Superior temporal gyrus (tissue), 1 donor: Measurements from ENCODE around the gene NPS.
A peak's percentile ranks its signal among the peaks of the same experiment; 100 is the strongest.

Experiments used
- DNase-seq: peaks from one replicate; pipeline ENCODE4 v3.0.0-alpha.2; 2016; ENCODE audit errors: extremely low spot score

NPS gene

GRCh38 chr10:127561647-127562046 lies 12.5 kb downstream of the NPS start:
- no peak for DNase-seq

GRCh38 chr10:127563718-127564553 lies 14.8 kb downstream of the NPS start:
- DNase-seq, result no peak

DNA sequence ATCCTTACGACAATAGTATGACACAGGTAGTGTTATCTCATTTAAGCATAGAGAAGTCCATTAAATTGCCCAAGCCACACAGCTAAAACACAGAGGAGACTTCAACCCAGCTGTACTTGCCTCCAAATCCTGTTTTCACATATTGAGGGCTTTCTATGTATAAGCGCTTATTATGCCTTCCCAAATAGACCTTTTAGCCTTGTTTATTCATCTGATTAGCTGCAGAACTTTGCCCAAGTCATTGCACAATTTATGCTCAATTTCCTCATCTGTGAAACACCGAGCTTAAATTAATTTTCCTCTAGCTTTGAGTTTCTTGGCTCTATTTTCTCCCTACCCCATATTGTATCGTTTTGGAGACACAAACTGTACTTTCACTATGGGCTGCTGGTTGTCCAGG lies 15.5 kb downstream of the NPS start:
- DNase-seq, result no peak

- DNase-seq, result no peak
Measured at GRCh38 chr10:127565583-127565982, 16.5 kb downstream of the NPS start.

- DNase-seq, result no peak
Measured at GRCh38 chr10:127569210-127569609, 20.1 kb downstream of the NPS start.

DNA sequence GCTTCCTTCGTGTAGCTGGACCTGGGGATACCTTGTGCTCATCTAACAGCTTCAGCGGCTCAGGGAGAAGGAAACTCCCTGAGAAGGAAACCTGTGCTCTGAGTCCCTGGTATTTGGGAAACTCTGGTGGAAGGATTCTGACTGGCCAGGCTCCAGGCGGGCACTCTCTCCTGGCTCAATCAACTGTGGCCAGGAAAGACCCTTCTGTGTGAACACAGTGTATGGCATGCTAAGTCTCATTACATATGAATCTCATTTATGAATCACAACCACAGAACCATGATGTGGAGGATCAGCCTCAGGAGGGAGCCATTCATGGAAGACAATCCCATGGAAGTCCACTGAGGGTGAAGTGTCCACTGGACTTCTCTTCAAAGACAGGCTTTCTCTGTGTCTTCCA lies 20.9 kb downstream of the NPS start:
- DNase-seq, result no peak

DNA sequence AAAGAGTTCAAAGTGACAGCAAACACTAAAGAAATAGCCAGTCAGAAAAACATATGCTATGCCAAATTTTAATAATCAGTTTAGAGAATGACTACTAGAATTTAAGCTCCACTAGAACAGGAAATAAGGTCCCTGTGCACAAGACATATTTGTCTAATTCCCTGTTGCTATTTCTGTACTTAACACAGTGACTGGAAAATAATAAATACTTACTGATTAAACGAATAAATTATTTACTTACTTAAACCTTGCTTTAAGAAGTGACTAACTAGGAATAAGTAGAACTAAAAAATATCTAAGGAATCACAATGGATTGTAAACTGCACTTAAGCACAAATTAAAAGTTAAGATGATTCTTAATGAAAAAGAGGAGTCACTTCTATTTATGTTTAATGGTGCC lies 22.3 kb downstream of the NPS start:
- DNase-seq, result no peak

DNA sequence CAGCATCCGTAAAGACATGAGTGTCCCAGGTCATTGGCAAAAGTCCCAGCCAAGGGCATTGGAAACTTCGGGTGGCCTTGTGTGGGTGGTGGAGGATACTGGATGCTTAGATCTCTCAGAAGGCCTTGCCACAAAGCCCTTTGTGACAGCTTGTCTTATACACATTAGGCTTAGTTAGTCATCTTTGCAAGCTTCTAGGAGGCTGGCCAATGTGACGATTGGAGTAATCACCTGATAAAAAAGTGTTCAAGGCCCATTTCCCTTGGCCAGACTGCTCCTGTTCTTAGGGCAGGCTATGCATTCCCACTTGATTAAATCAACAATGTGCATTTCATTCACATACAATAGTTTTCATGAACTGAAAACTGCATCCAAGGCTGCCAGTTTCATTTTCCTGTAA lies 26.9 kb downstream of the NPS start:
- no peak for DNase-seq

DNA sequence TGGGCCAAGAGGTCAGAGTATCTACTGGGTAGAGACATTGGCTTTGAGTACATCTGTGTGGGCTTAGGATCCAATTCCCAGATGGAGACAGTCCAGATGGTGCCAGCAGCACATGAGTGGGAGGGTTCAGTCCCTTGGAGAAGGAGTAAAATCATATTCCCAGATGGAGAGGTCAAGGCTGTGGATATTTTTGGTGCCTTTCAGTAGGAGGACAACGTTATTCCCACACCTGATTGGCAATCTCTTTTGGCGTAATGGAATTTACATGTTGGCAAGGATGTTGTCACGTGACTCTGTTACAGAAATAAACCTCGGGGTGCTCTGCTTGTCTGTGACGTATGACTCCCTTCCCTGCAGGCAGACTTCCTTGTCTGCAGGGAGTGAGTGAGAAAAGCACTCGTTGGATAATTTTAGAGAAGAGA lies 27.6 kb downstream of the NPS start:
- peak; percentile 71 for DNase-seq

GRCh38 chr10:127577376-127578258 lies 28.5 kb downstream of the NPS start:
- DNase-seq, result peak; percentile 78

GRCh38 chr10:127578259-127578960 lies 29.3 kb downstream of the NPS start:
- DNase-seq, result no peak

- no peak for DNase-seq
Measured at GRCh38 chr10:127578961-127579305, 29.8 kb downstream of the NPS start.

DNA sequence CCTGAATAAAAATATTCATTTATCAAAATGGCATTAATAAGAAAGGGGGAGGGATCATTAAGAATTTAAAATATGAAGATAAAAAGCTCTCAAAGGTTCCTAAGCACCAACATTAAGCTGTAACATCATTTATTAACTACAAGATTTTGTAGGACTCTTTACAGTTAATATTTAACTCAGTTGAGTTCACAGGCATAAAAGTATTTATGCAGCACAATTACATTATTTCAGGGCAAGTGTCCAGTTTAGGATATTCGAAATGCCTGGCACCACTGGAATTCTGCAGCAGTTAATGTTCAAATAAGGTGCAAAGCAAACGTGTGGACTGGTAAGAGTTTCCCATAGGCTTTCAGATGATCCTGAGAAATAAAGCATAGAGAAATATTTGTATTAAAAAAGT lies 30.5 kb downstream of the NPS start:
- no peak for DNase-seq

DNA sequence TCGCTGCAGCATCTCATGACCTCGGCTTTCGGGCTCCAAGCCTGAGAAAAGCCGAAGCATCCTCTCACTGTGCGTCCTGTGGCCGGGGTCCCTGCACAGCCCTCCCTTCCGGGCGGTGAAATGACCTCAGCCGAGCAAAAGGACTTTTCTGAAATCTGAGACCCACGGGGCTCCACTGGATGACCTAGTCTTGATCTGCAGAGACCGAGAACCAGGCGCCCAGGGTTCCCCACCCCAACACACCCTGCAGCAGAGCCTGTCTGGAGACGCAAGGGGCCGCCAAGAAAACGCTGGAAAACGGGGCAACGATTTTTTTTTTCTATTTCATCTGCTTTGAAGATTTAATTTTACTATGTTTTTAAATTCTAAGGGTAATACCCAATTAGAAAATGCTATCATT lies 31.7 kb downstream of the NPS start:
- DNase-seq, result no peak

DNA sequence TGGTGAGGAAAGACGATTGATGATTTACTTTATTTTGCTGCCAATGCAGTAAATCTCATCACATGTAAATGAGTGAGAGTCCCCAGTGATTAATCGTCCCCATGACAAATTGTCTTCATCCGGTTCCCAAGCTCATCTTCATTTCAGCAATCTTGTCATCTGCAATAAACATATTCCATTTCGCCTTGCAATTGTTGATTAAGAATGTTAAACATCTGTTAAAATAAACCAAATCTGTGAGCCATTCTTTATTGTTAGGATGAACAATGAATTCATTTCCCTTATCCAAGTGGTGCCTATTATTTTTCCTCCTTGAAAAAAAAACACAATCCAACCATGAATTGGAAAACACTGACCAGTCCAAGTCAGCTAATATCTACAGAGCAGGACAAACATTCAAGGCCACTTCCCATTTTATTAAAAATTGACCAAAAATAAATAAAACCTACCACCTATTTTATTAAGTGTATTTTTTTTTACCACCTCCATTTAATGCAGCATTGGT lies 36.5 kb downstream of the NPS start:
- peak; percentile 32 for DNase-seq

DNA sequence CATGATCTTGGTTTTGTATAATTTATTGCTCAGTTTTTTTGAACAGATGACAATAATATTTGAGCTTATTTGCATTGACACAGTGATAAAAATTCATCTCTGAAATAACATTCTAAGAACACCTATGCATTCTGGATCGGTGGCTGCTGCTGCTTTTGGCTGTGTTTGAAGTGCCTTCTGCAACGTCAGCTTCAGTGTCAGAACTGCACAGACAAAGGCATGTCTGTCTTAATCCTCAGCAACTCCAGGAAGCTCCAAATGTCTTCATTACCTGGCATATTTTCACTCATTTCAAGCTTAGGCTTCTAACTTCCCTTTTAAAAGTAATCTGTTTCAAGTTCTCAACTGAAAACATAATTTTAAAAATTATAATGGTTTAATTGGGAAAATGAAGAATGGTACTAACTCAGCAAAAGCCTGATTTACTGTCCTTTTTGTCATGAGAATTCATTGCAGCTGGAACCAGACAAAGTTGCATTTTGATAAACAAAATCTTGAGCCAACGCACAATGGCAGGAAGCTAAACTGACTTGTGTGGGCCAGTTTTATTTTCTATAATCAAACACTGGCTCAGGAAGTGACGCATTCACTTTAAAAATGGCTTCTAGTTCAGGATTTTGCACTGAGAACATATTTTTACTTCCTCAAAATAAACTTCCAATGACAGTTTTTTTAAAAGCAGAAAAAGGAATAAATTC lies 38.7 kb downstream of the NPS start:
- peak; percentile 60 for DNase-seq

- no peak for DNase-seq
Measured at GRCh38 chr10:127592586-127592985, 43.5 kb downstream of the NPS start.

DNA sequence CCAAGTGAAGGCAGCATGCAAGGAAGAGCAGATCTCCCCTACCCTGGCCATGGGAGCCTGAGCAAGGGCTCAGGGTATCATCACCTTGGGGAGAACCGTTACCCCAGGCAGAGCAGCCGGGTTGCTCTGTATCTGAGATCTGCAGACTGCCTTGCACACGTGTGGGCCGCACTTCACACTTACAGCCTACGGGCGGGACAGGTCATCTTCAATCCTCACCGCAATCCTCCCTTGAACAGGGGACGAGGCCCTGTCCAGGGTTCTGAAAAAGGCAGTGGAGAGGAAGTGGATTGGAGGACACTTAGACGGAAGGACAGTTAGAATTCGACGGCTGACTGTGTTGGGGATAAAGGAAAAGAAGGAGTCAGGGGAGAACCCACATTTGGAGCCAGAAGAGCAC lies 51.4 kb downstream of the NPS start:
- DNase-seq, result no peak
